Measurements from ENCODE around the gene SORL1. TPM values are rescaled to one million over a fixed set of nuclear protein-coding genes. Genes with fewer than 3 reads are reported as not detected.

The SORL1 gene
- total and polyA plus RNA-seq, 4 donors: 21.4 to 80.6 (median 29.3) TPM

DNA sequence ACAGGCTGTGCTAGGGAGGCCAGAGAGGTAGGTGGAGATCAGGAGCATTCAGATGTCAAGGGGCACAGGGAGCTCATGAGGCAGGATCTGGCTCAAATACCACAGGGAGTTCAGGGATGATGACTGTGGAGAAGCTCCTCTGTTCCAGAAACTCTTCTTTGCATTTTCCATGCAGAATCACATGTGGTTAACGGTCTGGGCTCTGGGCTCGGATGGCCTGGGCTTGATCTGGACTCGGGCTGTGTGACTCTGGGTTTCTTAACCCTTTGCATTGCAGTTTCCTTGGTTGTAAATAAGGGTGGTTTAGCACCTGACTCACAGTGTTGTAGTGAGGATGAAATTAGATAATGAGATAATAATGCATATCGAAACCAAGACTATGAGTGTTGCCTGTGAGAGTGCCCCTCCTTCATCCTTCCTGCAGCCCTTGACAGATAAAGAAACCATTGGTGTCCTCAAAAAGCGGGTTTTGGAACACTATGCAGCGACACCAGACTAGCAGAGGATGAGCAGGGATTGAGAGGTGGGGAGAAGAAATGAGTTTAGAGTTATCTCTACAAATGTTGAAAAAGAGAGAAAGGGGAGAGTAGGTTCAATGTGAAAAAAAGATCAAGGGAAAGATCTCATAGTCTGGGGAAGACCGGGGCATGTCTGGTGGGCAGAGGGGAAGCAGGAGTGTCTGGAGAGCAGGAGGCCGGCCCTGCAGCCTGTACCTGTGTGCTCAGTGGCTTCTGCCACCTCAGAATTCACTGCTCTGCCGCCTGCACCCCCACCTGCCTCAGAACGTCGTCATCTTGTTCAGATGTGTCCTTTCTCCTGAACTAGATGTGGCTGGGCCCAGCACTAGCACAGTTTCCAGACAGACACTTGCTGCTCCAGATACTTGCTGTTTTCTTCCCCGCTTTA lies 198.5 kb downstream of the SORL1 start:
- H3K4me3 ChIP-seq (ENCODE audit: low read depth, low read length): no peak overlapping the region
- no peaks in the 10 kb centered on the region for H3K9me3 ChIP-seq (ENCODE audit: control insufficient read depth, insufficient read depth, low read length)
- peaks cover 22% of the 10 kb centered on the region for H3K4me1 ChIP-seq (ENCODE audit: control insufficient read depth, insufficient read depth, low read length)
- no peaks in the 10 kb centered on the region for H3K27me3 ChIP-seq (ENCODE audit: control insufficient read depth, insufficient read depth, low read length)
- 79% methylated on average over 11 of the region's 12 CpGs for WGBS (ENCODE audit: insufficient coverage)
- no peaks in the 10 kb centered on the region for H3K36me3 ChIP-seq (ENCODE audit: control insufficient read depth, insufficient read depth, low read length)
- DNase-seq (ENCODE audit: low read depth in 4 of 6, low spot score in 6 of 6): no peak
- H3K27ac ChIP-seq (ENCODE audit: low read depth, low read length): peak overlapping the region; percentile 10

- H3K9me3 ChIP-seq (ENCODE audit: control insufficient read depth, insufficient read depth, low read length): no peaks in the 10 kb centered on the region
- H3K27ac ChIP-seq (ENCODE audit: low read depth, low read length): no peak overlapping the region
- DNase-seq (ENCODE audit: low read depth in 4 of 6, low spot score in 6 of 6): no peak
- WGBS (ENCODE audit: insufficient coverage): 100% methylated on average over 1 of the region's 2 CpGs
- no peak overlapping the region for H3K4me3 ChIP-seq (ENCODE audit: low read depth, low read length)
- no peaks in the 10 kb centered on the region for H3K27me3 ChIP-seq (ENCODE audit: control insufficient read depth, insufficient read depth, low read length)
- H3K36me3 ChIP-seq (ENCODE audit: control insufficient read depth, insufficient read depth, low read length): no peaks in the 10 kb centered on the region
- peaks cover 28% of the 10 kb centered on the region for H3K4me1 ChIP-seq (ENCODE audit: control insufficient read depth, insufficient read depth, low read length)
These were observed 199.1 kb downstream of the SORL1 start for GRCh38 chr11:121651257-121651605.

DNA sequence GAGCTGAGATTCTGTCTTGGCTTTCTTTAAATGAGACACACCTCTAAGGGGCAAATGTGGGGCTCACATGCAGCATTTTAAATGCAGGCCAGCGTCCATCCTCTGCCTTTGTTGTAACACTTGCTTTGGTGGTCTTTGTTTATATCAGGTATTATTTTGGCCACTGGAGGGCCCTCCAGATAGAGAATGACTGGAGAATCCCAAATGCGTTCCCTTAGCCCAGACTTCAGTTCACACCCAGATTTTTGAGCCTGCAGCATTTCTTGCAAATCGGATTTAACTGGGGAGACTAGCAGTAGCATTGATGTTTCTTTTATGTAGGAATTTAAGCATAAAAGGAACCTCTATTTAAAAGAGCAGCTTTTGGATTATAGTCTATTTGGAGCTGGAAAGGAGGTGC lies 200.9 kb downstream of the SORL1 start:
- Histone ChIP-seq H3K27ac (ENCODE audit: low read depth, low read length) (peak overlapping the region; percentile 99), H3K4me3 (ENCODE audit: low read depth, low read length) (no peak overlapping the region), H3K4me1 (ENCODE audit: control insufficient read depth, insufficient read depth, low read length) (peaks cover 44% of the 10 kb centered on the region), H3K9me3 (ENCODE audit: control insufficient read depth, insufficient read depth, low read length) (no peaks in the 10 kb centered on the region), H3K27me3 (ENCODE audit: control insufficient read depth, insufficient read depth, low read length) (no peaks in the 10 kb centered on the region), H3K36me3 (ENCODE audit: control insufficient read depth, insufficient read depth, low read length) (no peaks in the 10 kb centered on the region)
- peak in 5 of 6 donors; percentile 70 to 98 (median 74) for DNase-seq (ENCODE audit: low read depth in 4 of 6, low spot score in 6 of 6)
- 14% methylated on average over 1 of the region's 3 CpGs for WGBS (ENCODE audit: insufficient coverage)

GRCh38 chr11:121654259-121654842 lies 202.2 kb downstream of the SORL1 start:
- peak overlapping the region; percentile 99 for H3K27ac ChIP-seq (ENCODE audit: low read depth, low read length)
- H3K4me1 ChIP-seq (ENCODE audit: control insufficient read depth, insufficient read depth, low read length): peaks cover 44% of the 10 kb centered on the region
- H3K27me3 ChIP-seq (ENCODE audit: control insufficient read depth, insufficient read depth, low read length): no peaks in the 10 kb centered on the region
- no peaks in the 10 kb centered on the region for H3K36me3 ChIP-seq (ENCODE audit: control insufficient read depth, insufficient read depth, low read length)
- 41% methylated on average over 6 of the region's 8 CpGs for WGBS (ENCODE audit: insufficient coverage)
- H3K4me3 ChIP-seq (ENCODE audit: low read depth, low read length): peak overlapping the region; percentile 62
- peak in 3 of 6 donors; percentile 35 to 82 (median 53) for DNase-seq (ENCODE audit: low read depth in 4 of 6, low spot score in 6 of 6)
- H3K9me3 ChIP-seq (ENCODE audit: control insufficient read depth, insufficient read depth, low read length): no peaks in the 10 kb centered on the region

DNA sequence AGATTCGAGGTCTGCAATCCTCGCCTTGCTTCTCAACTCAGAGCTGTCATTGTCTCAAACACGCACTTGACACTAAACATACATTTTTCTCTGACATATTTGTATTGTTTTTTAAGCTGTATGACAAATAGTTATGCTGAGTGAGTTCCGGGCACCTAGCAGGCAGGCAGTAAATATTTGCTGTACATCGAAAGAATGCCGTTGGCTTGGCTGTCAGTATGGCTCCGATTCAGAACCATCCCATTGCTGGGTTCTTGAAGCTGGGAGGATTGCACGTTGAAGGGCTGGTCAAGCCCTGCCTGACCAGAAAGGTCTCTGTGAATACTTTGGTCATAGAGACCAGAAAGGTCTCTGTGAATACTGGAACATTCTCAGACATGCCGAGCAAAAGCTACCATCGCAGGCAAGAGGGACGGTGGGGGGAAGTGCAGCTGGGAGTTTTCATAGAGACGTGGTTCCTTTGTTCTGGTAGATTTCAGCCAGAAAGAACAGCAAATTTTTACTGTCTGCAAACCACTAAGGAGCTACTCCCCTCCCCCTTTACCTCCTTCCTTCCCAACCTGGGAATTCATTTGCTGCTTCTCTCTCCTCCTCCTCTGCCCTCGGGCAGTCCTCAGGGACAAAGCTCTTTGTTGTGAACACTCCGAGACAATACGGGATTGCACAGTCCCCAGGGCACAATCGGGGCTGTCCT lies 202.9 kb downstream of the SORL1 start:
- DNase-seq (ENCODE audit: low read depth in 4 of 6, low spot score in 6 of 6): peak in 4 of 6 donors; percentile 30 to 68 (median 64)
- WGBS (ENCODE audit: insufficient coverage): under 1% methylated on average over 9 of the region's 16 CpGs

DNA sequence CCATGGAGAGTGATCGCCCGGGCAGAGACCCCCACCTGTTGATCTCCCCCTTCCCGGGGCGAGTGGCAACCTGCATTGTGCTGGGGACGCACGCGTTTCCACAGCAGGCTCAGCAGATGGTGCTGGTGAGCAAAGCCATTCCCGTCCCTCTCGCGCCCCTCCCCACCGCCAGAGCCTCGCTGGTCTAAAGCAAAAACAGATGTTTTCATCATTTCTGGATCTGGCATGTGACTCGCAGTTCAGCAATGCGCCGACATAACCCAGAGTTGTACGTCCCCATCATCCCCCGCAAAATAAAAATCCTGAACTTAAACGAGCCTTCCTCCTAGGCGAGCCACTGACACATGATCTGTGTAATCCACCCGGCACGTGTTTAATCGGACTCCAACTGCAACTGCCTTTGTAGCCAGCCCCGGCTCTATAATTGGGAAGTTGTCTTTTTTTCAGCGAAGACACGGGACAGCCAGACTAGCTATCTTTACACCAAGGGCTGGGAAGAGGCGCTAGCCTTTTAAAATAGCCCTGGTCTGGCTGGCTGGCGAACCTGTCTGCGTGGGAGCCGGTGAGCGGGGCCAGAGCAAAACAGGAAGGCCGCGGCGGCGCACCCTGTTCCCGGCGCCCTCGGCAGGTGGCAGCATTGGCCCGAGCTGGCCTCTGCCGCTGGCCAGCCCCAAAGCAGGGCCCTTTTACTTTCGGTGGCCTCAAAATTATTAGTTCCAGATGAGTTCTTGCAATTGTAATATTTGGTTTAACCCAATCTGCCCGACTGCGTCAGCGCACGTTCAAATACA lies 203.6 kb downstream of the SORL1 start:
- Histone ChIP-seq H3K36me3 (ENCODE audit: control insufficient read depth, insufficient read depth, low read length) (no peaks in the 10 kb centered on the region), H3K4me3 (ENCODE audit: low read depth, low read length) (peak overlapping the region; percentile 62), H3K27ac (ENCODE audit: low read depth, low read length) (peak overlapping the region; percentile 99), H3K9me3 (ENCODE audit: control insufficient read depth, insufficient read depth, low read length) (no peaks in the 10 kb centered on the region), H3K27me3 (ENCODE audit: control insufficient read depth, insufficient read depth, low read length) (no peaks in the 10 kb centered on the region), H3K4me1 (ENCODE audit: control insufficient read depth, insufficient read depth, low read length) (peaks cover 44% of the 10 kb centered on the region)
- peak; percentile 79 to 99 (median 93) for DNase-seq (ENCODE audit: low read depth in 4 of 6, low spot score in 6 of 6)
- WGBS (ENCODE audit: insufficient coverage): 0% methylated on average over 40 of the region's 44 CpGs

More for the DNA sequence above, 202.9 kb downstream of the SORL1 start:
- no peaks in the 10 kb centered on the region for H3K27me3 ChIP-seq (ENCODE audit: control insufficient read depth, insufficient read depth, low read length)
- peak overlapping the region; percentile 62 for H3K4me3 ChIP-seq (ENCODE audit: low read depth, low read length)
- H3K9me3 ChIP-seq (ENCODE audit: control insufficient read depth, insufficient read depth, low read length): no peaks in the 10 kb centered on the region
- peaks cover 44% of the 10 kb centered on the region for H3K4me1 ChIP-seq (ENCODE audit: control insufficient read depth, insufficient read depth, low read length)
- peak overlapping the region; percentile 99 for H3K27ac ChIP-seq (ENCODE audit: low read depth, low read length)
- H3K36me3 ChIP-seq (ENCODE audit: control insufficient read depth, insufficient read depth, low read length): no peaks in the 10 kb centered on the region

GRCh38 chr11:121656328-121657090 lies 204.4 kb downstream of the SORL1 start:
- WGBS (ENCODE audit: insufficient coverage): 11% methylated on average over 14 of the region's 19 CpGs
- Histone ChIP-seq H3K4me1 (ENCODE audit: control insufficient read depth, insufficient read depth, low read length) (peaks cover 44% of the 10 kb centered on the region), H3K27me3 (ENCODE audit: control insufficient read depth, insufficient read depth, low read length) (no peaks in the 10 kb centered on the region), H3K36me3 (ENCODE audit: control insufficient read depth, insufficient read depth, low read length) (no peaks in the 10 kb centered on the region), H3K4me3 (ENCODE audit: low read depth, low read length) (peak overlapping the region; percentile 62), H3K27ac (ENCODE audit: low read depth, low read length) (peak overlapping the region; percentile 99), H3K9me3 (ENCODE audit: control insufficient read depth, insufficient read depth, low read length) (no peaks in the 10 kb centered on the region)
- DNase-seq (ENCODE audit: low read depth in 4 of 6, low spot score in 6 of 6): peak in 4 of 6 donors; percentile 30 to 78 (median 76)

DNA sequence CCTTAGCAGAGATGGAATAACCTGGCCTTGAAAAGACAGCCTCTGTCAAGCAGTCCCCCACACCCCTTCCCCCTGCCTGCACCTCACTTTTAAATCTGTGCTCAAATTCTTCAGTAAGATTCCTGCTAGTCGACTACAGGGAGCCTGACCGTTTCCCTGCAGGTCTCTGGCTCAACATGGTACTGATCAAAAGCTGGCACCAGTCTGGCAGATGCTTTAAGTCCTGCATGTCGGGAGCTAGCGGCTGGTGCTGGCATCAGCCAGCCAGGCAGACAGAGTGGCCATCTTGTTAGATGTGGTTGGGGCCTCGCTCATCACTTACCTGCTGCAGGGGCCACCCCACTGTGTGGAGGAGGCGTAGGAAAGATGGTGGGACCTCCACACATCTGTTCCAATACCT lies 205.0 kb downstream of the SORL1 start:
- H3K36me3 ChIP-seq (ENCODE audit: control insufficient read depth, insufficient read depth, low read length): no peaks in the 10 kb centered on the region
- H3K4me3 ChIP-seq (ENCODE audit: low read depth, low read length): no peak overlapping the region
- peak in 3 of 6 donors; percentile 26 to 81 (median 64) for DNase-seq (ENCODE audit: low read depth in 4 of 6, low spot score in 6 of 6)
- no peaks in the 10 kb centered on the region for H3K27me3 ChIP-seq (ENCODE audit: control insufficient read depth, insufficient read depth, low read length)
- H3K4me1 ChIP-seq (ENCODE audit: control insufficient read depth, insufficient read depth, low read length): peaks cover 44% of the 10 kb centered on the region
- peak overlapping the region; percentile 99 for H3K27ac ChIP-seq (ENCODE audit: low read depth, low read length)
- no peaks in the 10 kb centered on the region for H3K9me3 ChIP-seq (ENCODE audit: control insufficient read depth, insufficient read depth, low read length)
- 3% methylated on average over 4 of the region's 6 CpGs for WGBS (ENCODE audit: insufficient coverage)

Data from spinal cord (tissue), 10 donors.